Measurements from ENCODE around the gene FAM72D.
"Not testable (repeated sequence)": the region's sequence is repeated elsewhere in the genome, so short reads cannot be mapped to it uniquely, and the experiment has no call there.

GRCh38 chr1:145076877-145077276, 18.9 kb upstream of the FAM72D start:
- TF ChIP-seq POLR2AphosphoS5, CTCF, POLR2A, EP300 (IDR thresholded peaks at IDR 0.05): not testable (repeated sequence)
